EH (cell line): ENCODE measurements around the gene TNNC1.
A peak's percentile ranks its signal among the peaks of the same experiment; 100 is the strongest.

Source experiments
- DNase-seq: peaks from one replicate; pipeline ENCODE4 v3.0.0-alpha.2; 2015; ENCODE audit warnings: low read depth

Gene TNNC1

DNA sequence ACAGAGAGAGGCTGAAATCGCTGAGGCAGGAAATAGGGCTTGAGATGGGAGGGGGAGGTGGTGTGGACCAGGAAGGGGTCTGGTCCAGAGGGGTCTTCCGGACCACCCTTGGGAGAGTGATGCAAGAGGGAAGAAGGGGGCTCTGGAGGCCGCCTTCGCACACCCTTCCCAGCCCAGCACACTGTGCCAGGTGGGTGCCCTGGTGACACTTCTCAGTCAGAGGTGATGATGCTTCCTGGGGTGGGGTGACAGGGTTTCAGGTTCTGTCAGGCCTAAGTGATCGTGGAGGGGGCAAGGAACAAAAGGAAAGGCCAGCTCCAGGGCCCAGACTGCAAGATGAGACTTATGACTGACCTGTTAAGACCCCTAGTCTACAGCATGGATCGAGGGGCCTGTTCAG is 21.6 kb downstream of the TNNC1 start:
- DNase-seq = no peak

GRCh38 chr3:52431459-52432223 is 22.2 kb downstream of the TNNC1 start:
- DNase-seq = no peak

- DNase-seq = no peak
Measured at GRCh38 chr3:52430416-52430810, 23.4 kb downstream of the TNNC1 start.

GRCh38 chr3:52429779-52430415 is 23.9 kb downstream of the TNNC1 start:
- DNase-seq = peak; percentile 25

DNA sequence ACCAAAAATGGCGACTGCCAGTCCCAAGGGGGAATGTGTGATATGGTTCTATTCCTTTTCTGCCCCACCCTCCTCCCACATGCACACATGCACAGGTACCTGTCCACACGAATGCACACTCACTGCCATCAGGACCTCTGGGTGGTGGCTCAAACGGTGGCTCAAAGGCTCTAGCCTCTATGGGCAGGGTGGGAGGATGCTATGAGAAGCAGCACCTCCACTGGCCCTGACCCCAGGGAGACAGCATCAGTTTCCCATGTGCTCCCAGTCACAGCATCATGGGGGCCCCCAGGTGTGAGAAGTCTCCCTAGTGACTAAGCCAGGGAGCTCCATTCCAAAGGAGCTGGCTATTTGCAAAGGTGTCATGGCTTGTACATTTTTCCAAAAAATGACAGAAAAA is 24.8 kb downstream of the TNNC1 start:
- DNase-seq = no peak

DNA sequence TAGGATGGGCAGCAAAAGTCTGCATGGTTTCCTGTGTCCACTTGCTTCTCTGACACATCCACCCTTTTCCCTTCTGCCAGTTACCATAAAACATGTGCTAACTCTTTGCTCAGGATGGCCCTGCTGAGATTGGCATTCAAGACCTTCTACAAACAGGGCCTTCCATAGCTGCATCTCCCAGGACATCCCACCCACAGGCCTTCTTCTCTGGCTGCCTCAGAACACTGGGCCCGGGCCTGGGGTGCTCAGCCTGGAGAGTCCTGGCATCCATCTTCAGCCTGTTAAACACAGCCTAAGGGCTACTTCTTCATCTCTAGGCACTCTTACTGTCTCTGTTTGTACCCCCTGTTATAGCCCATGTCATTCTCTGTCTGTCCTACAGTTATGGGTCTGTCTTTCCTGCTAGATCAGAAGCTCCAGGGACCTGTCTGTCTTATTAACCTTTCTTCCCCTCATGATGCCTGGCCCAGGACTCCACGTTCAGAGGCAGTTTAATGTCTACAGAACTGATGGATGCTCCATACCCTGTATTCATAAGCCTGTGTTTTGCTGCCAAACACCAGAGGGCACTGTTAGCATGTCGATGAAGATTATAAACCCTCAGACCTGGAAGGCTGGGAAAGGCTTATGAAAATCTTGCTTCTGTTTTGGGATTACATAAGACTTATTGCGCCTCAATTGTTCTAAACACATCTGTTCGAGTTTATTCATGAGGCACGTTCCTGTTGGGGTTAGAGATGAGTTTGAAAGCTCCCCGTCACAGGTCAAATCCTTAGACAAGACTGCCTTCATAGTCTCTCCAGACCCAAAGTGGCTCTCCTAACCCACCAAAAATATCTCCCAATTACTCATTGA is 25.5 kb downstream of the TNNC1 start:
- DNase-seq = peak; percentile 79

- no peak for DNase-seq
Measured at GRCh38 chr3:52423173-52423572, 30.7 kb downstream of the TNNC1 start.

DNA sequence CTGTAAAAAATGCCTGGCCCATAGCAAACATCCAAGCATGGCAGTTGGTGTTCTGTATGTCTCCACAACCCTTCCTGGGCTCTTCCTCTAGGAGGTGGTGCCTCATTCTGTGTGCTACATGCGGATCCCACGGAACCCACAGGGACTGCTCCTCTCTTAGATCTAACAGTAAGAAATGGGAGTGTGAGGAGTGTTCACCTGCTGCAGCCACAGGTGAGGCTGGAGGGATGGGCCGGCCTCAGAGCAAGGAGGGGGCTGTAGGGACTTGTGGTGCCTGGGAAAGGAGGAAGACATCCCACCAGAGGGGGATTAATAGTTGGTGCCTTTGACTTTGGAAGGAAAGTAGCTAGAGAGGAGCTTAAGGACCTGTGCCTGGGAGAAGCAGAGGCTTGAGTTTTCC is 31.2 kb downstream of the TNNC1 start:
- no peak for DNase-seq

- no peak for DNase-seq
Measured at GRCh38 chr3:52420388-52420787, 33.5 kb downstream of the TNNC1 start.

DNA sequence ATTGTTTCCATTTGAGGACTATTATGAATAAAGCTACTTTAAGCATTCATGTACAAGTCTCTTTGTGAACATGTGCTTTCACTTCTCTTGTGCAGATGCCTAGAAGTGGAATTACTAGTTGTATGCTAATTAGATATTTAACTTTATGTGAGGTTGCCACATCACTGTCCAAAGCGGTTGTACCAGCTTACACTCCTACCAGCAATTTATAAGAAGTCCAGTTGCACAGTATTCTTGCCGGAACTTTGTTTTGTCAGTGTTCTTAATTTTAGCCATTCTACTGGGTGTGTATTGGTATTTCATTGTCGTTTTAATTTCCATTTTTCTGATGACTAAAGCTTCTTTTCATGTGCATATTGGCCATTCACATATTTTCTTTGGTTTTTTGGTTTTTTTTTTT is 38.0 kb downstream of the TNNC1 start:
- DNase-seq = no peak

DNA sequence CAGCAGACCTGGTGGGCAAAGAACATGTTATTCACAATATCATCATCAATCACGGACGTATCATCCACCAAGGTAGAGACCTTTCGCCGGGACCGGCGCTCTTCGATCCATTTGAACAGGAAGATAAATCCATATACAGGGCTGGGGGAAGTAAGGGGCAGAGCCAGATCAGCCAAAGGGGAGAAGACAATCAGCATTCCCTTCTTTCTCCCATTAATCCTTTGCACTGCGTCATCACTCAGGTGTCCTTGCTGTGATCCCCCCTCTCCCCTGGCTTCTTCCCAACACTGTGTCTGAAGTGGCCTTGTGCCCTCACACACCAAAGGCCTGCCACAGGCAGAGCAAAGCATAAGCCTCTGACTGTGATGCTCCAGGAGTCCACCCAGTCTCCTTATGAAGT is 45.4 kb downstream of the TNNC1 start:
- DNase-seq = no peak

- no peak for DNase-seq
Measured at GRCh38 chr3:52407779-52408178, 46.1 kb downstream of the TNNC1 start.

DNA sequence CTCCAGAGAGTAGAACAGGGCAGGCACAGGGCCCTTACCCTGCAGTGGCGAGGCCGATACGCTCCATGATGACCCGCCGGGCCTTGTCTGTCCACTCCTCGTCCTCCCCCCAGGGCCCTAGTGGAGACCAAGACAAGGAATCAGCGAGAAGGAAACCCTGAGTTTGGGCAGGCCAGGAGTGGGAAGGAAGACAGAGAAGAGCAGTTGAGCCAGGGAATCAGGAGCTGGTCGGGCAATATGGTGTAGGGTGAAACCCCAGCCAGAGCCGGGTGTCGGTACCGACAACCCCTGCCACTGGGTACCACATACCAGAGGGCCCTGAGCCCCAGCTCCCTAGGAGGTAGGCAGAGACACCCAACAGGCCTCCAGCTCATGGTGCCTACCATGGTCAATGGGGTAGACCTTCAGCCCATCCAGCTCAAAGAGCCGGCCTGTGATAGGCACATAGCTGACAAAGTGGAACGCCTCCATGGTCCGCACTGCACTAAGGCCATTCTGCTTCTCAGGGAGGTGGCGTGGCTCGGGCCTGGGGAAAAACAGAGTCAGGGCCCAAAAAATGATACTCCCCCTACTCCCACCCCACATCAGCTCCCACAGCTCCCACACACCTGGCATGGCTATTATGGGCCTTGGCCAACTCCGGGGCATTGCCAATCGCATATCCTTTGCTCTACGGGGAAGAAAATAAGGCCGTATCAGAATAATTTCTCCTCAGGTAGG is 46.9 kb downstream of the TNNC1 start:
- no peak for DNase-seq

DNA sequence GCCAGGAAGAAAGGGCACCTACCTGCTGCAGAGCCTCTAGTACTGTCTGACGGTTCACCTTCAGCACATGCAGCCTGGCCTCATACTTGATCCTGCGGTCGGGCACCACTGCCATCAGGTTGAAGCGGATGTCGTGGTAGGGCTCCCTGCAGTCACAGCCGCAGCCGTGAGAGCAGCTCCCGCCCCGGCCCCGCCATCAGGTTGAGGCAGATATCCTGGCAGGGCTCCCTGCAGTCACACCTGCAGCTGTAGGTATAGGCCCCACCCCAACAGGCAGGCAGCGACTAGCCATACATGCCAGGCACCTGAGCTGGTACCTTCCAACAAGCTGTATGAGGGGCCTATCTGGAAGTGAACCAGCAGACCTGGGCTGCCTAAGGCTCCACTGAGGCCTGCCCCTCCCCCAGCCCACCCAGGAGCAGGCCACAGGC is 47.6 kb downstream of the TNNC1 start:
- DNase-seq = no peak

DNA sequence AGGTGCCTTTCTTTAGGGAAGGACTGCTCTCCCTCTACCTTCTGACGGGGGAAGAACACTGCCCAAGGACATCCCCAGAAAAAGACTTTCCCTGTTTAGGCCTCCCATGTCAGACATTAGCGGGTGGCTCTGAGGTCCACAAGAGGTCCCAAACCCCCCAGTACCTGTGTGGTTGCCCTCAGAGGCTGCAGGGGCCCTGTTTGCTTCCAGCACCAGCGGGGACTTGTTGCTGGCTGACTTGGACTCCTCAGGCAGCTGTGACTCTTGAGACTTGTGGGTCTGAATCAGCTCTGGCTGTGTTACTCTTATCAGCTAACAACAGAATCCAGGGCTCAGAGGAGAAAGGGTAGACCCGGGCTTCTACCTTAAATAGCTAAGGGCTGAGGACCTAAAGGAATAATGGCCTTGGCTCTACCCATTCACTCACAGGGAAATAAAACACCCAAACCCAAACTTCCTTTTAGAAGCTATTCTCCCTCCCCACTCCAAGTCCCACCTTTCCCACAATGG is 48.2 kb downstream of the TNNC1 start:
- DNase-seq = no peak

GRCh38 chr3:52405066-52405465 is 48.8 kb downstream of the TNNC1 start:
- no peak for DNase-seq

DNA sequence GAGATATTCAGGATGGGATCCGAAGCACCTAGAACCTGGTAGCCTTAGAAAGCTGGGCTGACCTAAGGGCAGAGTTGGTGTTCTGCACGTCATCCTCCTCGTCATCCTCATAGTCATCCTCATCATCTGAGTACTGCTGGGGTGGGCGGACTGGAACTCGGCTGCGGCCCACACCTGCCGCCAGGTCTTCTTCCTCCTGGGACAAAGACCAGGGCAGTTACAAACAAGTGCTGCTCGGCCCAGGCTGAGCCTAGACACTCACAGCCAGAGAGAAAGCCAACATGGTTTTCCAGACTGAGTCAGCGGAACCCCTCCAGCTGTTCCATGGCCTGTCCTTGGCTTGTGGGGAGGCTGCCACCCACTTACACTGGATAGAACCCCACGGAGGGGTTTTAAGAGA is 49.5 kb downstream of the TNNC1 start:
- no peak for DNase-seq

- DNase-seq = no peak
Measured at GRCh38 chr3:52403955-52404354, 49.9 kb downstream of the TNNC1 start.

DNA sequence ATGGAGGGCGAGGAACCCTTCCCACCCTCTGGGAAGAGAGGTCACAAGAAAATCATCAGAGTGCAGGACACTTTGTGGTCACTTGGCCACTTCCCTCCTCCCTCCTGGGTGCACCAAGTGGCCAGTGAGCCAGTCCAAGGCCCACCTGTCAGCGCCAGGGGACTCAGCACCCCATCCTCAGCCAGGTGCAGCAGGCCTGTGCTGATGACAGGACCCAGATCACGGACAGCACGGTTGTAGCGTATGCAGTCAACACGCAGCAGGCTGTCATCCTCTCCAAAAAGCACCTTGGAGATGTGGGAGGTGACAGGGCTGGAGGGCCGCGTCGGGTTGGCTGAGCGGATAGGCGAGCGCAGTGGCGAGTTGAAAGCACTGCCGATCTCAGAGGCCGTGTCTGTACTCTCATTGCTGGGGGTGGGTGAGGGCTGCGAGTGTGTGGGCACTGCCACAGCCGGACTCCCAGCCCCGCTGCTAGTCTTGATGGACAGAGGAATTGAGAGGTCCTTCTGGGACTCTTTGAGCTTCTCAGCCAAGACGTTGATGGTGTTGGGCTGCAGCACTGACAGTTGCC is 50.5 kb downstream of the TNNC1 start:
- no peak for DNase-seq

DNA sequence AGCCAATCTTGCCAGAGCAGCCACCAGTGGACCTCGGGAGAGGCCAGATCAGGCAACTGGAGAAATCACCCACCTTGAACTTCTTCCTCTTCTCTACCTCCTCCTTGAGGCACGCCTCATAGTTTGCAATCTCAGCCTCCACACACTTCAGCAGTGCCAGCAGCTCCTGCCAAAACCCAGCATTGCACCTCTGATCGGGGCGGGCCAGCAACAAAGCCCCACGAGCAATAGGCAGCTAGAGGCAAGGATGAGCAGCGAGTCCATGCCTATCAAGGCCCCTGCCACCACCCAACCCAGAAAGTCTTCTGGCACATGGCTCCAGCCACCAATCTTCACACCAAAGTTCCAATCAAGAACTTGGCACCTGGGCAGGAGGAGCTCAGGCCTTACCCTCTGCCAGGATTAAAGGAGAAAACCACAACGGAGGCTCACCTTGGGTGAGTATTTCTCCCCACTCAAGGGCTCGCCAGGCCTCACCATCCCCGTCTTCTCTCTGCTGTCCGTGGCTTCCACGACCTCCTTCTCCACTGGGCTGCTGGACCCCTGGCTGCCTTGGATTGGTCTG is 51.1 kb downstream of the TNNC1 start:
- DNase-seq = no peak

DNA sequence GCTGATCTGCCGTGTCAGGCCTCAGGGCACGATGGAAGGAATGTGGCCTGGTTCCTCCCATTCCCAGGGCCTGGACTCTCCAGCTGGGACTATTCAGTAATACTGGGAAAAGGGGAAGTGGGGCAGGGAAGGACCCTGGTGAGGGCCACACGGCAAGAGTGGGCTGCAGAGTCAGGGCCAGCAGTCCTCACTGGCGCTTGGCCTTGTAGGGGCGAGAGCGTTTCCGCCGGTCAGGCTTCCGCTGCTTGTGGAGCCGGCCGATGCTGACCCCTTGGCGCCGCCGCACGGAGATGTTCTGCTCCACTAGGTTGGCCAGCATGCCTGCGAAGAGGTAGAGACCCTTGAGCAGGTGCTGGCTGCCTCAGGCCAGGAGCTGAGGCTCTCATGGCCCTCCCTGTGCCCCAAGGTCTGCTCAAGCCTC is 51.7 kb downstream of the TNNC1 start:
- peak; percentile 16 for DNase-seq
